ENCODE measurements around the gene GSTO1. TPM values are rescaled to one million over a fixed set of nuclear protein-coding genes. Genes with fewer than 3 reads are reported as not detected.

GSTO1 gene
- total and polyA plus RNA-seq, 2 donors (not counting 1 experiment from before 2014, with no cell fraction given), result 30.1 to 37.7 TPM

DNA sequence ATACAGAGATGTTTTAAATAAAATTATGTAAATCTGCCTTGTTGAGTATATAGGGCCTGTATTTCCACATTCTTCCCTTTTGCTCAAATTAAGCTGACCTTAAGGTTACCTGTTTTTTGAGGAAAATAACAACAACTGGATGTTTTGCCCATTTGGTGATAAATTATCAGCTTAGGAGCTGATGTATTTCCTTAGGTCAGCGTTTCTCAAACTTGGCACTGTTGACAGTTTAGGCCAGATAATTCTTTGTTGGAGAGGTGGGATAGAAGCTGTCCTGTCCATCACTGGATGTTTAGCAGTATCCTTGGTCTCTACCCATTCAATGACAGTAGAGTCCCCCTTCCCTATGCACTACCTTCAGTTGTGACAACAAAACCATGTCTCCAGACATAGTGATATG is 21.5 kb downstream of the GSTO1 start:
- DNase-seq, result no peak
- ATAC-seq (ENCODE audit: low read depth), result no peak
- intact Hi-C loops (cut with micrococcal nuclease), result no loop called here
- peaks cover 0 to 5% (median 0%) of the 10 kb centered on the region in 3 donors for H3K9me3 ChIP-seq (ENCODE audit: control extremely low read depth in 1 of 3, control insufficient read depth in 2 of 3, insufficient read depth in 1 of 3, low read length in 2 of 3)
- no peak overlapping the region for H3K27ac ChIP-seq (ENCODE audit: low read length in 2 of 2)
- no peaks in the 10 kb centered on the region for H3K9me3 Mint-ChIP-seq (ENCODE audit: insufficient read depth)
- peaks cover 23% of the 10 kb centered on the region for H3K27me3 Mint-ChIP-seq
- no peak overlapping the region for H3K27ac Mint-ChIP-seq
- CTCF ChIA-PET, result interaction anchor here (0.8 to 5.0 kb wide), 6 partner anchors 10 to 388 kb away, joined by 3 to 64 read pairs (median 30); partner anchors contain the start of genes CFAP58 and GSTO1
- H3K4me2 ChIP-seq (replicated peaks; ENCODE audit: low read depth, low read length, poor library complexity, severe bottlenecking), result no peak overlapping the region
- H4K20me1 ChIP-seq (ENCODE audit: control insufficient read depth, insufficient read depth, low read length, poor library complexity, severe bottlenecking), result no peaks in the 10 kb centered on the region
- H3K36me3 ChIP-seq (replicated peaks in 1 of 2; ENCODE audit: control extremely low read depth in 1 of 2, control insufficient read depth in 1 of 2, extremely low read depth in 1 of 2, insufficient read depth in 2 of 2, low read length in 1 of 2), result no peaks in the 10 kb centered on the region
- TF ChIP-seq EZH2 (IDR thresholded peaks at IDR 0.05; ENCODE audit: borderline replicate concordance, insufficient read depth, low read depth, low read length, poor library complexity, severe bottlenecking), result no peak
- TF ChIP-seq, protein P1, sequence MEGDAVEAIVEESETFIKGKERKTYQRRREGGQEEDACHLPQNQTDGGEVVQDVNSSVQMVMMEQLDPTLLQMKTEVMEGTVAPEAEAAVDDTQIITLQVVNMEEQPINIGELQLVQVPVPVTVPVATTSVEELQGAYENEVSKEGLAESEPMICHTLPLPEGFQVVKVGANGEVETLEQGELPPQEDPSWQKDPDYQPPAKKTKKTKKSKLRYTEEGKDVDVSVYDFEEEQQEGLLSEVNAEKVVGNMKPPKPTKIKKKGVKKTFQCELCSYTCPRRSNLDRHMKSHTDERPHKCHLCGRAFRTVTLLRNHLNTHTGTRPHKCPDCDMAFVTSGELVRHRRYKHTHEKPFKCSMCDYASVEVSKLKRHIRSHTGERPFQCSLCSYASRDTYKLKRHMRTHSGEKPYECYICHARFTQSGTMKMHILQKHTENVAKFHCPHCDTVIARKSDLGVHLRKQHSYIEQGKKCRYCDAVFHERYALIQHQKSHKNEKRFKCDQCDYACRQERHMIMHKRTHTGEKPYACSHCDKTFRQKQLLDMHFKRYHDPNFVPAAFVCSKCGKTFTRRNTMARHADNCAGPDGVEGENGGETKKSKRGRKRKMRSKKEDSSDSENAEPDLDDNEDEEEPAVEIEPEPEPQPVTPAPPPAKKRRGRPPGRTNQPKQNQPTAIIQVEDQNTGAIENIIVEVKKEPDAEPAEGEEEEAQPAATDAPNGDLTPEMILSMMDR (IDR thresholded peaks at IDR 0.05), result no peak
- POLR2A ChIA-PET, result no interaction called here
- no peak overlapping the region for H3K4me3 Mint-ChIP-seq
- no peak overlapping the region for H3K4me3 ChIP-seq (ENCODE audit: control extremely low read depth in 1 of 5, extremely low read depth in 1 of 5, insufficient read depth in 1 of 5, low read depth in 2 of 5, low read length in 4 of 5)
- peaks cover 8 to 9% of the 10 kb centered on the region in 2 donors for H3K4me1 ChIP-seq (ENCODE audit: control insufficient read depth in 2 of 2, insufficient read depth in 2 of 2, low read length in 2 of 2)
- H3K27me3 ChIP-seq (replicated peaks in 1 of 4; ENCODE audit: control extremely low read depth in 1 of 4, control insufficient read depth in 3 of 4, insufficient read depth in 4 of 4, low read length in 3 of 4), result peaks cover 0 to 23% (median 14%) of the 10 kb centered on the region in 4 experiments
- no peaks in the 10 kb centered on the region for H3K79me2 ChIP-seq (ENCODE audit: control insufficient read depth, insufficient read depth, low read length)
- H2AFZ ChIP-seq (ENCODE audit: insufficient read depth, low read depth, low read length, poor library complexity, severe bottlenecking), result no peak overlapping the region
- no peak overlapping the region for H3K9ac ChIP-seq (ENCODE audit: low read length)
- H3K4me1 Mint-ChIP-seq, result peaks cover 4% of the 10 kb centered on the region
- WGBS (ENCODE audit: insufficient coverage), result 67% methylated on average over 1 of the region's 1 CpG

- Histone ChIP-seq H4K20me1 (ENCODE audit: control insufficient read depth, insufficient read depth, low read length, poor library complexity, severe bottlenecking) (no peaks in the 10 kb centered on the region), H3K4me1 (ENCODE audit: control insufficient read depth in 2 of 2, insufficient read depth in 2 of 2, low read length in 2 of 2) (peaks cover 8 to 9% of the 10 kb centered on the region in 2 donors), H3K4me3 (ENCODE audit: control extremely low read depth in 1 of 5, extremely low read depth in 1 of 5, insufficient read depth in 1 of 5, low read depth in 2 of 5, low read length in 4 of 5) (no peak overlapping the region), H3K27me3 (replicated peaks in 1 of 4; ENCODE audit: control extremely low read depth in 1 of 4, control insufficient read depth in 3 of 4, insufficient read depth in 4 of 4, low read length in 3 of 4) (peaks cover 0 to 23% (median 14%) of the 10 kb centered on the region in 4 experiments), H3K4me2 (replicated peaks; ENCODE audit: low read depth, low read length, poor library complexity, severe bottlenecking) (no peak overlapping the region), H3K27ac (ENCODE audit: low read length in 2 of 2) (no peak overlapping the region), H2AFZ (ENCODE audit: insufficient read depth, low read depth, low read length, poor library complexity, severe bottlenecking) (no peak overlapping the region), H3K79me2 (ENCODE audit: control insufficient read depth, insufficient read depth, low read length) (no peaks in the 10 kb centered on the region), H3K9ac (ENCODE audit: low read length) (no peak overlapping the region), H3K36me3 (replicated peaks in 1 of 2; ENCODE audit: control extremely low read depth in 1 of 2, control insufficient read depth in 1 of 2, extremely low read depth in 1 of 2, insufficient read depth in 2 of 2, low read length in 1 of 2) (no peaks in the 10 kb centered on the region), H3K9me3 (ENCODE audit: control extremely low read depth in 1 of 3, control insufficient read depth in 2 of 3, insufficient read depth in 1 of 3, low read length in 2 of 3) (peaks cover 0 to 5% (median 0%) of the 10 kb centered on the region in 3 donors)
- no CpG with 5 or more reads among the region's 2 CpGs for WGBS (ENCODE audit: insufficient coverage)
- TF ChIP-seq, protein P1 (IDR thresholded peaks at IDR 0.05), result no peak
- TF ChIP-seq EZH2 (IDR thresholded peaks at IDR 0.05; ENCODE audit: borderline replicate concordance, insufficient read depth, low read depth, low read length, poor library complexity, severe bottlenecking), result no peak
- H3K27me3 Mint-ChIP-seq, result peaks cover 29% of the 10 kb centered on the region
- no peak overlapping the region for H3K27ac Mint-ChIP-seq
- H3K4me1 Mint-ChIP-seq, result peaks cover 4% of the 10 kb centered on the region
- ATAC-seq (ENCODE audit: low read depth) (no peak), DNase-seq (no peak)
- H3K9me3 Mint-ChIP-seq (ENCODE audit: insufficient read depth), result no peaks in the 10 kb centered on the region
- intact Hi-C loops (cut with micrococcal nuclease), result no loop called here
- no peak overlapping the region for H3K4me3 Mint-ChIP-seq
- ChIA-PET POLR2A (no interaction called here), CTCF (interaction anchor here (1.2 to 2.4 kb wide), 5 partner anchors 14 to 73 kb away, joined by 3 to 8 read pairs (median 4); no protein-coding TSS in a partner anchor)
These were observed 23.1 kb downstream of the GSTO1 start for GRCh38 chr10:104277785-104278184.
